ENCODE results near the gene DDX20. TPM values are rescaled to one million over a fixed set of nuclear protein-coding genes. Genes with fewer than 3 reads are reported as not detected.

The DDX20 gene
- total and polyA plus RNA-seq, 8 donors = 0.58 to 55.6 (median 9.6) TPM

DNA sequence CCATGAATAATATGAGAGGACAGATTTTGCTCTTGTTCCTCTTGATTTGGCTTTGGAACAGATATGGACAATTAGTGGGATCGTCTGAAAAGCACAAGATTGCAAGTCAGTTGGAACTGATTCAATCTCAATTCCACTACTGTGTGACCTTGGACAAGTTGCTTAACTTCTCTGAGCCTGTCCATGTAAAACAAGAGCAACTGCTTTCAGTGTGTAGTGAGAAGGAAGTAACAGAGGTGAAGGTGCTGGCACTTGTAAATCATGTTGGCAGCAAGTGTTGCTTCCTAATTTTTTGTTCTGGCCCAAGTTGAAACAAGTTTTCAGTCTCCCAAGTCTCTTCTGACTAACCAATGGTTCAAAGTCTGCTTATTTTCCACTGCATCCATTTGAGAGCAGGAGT is 31.8 kb upstream of the DDX20 start:
- no peak overlapping the region for H3K27ac ChIP-seq
- peaks cover 0 to 15% (median 10%) of the 10 kb centered on the region in 4 donors for H3K36me3 ChIP-seq
- no peak overlapping the region for H3K4me3 ChIP-seq
- H3K27me3 ChIP-seq = no peaks in the 10 kb centered on the region
- DNase-seq = no peak
- H3K4me1 ChIP-seq = peaks cover 7 to 69% (median 45%) of the 10 kb centered on the region in 4 donors
- TF ChIP-seq POLR2A (IDR thresholded peaks at IDR 0.05) (no peak), POLR2AphosphoS5 (IDR thresholded peaks at IDR 0.05) (no peak), EP300 (IDR thresholded peaks at IDR 0.05) (no peak)
- TF ChIP-seq, protein P1, sequence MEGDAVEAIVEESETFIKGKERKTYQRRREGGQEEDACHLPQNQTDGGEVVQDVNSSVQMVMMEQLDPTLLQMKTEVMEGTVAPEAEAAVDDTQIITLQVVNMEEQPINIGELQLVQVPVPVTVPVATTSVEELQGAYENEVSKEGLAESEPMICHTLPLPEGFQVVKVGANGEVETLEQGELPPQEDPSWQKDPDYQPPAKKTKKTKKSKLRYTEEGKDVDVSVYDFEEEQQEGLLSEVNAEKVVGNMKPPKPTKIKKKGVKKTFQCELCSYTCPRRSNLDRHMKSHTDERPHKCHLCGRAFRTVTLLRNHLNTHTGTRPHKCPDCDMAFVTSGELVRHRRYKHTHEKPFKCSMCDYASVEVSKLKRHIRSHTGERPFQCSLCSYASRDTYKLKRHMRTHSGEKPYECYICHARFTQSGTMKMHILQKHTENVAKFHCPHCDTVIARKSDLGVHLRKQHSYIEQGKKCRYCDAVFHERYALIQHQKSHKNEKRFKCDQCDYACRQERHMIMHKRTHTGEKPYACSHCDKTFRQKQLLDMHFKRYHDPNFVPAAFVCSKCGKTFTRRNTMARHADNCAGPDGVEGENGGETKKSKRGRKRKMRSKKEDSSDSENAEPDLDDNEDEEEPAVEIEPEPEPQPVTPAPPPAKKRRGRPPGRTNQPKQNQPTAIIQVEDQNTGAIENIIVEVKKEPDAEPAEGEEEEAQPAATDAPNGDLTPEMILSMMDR (IDR thresholded peaks at IDR 0.05) = no peak
- WGBS, 5 donors = 41 to 50% (median 47%) methylated on average over 1 of the region's 1 CpG
- intact Hi-C loops (cut with DNase I; ENCODE audit: low total_unique reads) = no loop called here
- H3K9me3 ChIP-seq = no peaks in the 10 kb centered on the region

DNA sequence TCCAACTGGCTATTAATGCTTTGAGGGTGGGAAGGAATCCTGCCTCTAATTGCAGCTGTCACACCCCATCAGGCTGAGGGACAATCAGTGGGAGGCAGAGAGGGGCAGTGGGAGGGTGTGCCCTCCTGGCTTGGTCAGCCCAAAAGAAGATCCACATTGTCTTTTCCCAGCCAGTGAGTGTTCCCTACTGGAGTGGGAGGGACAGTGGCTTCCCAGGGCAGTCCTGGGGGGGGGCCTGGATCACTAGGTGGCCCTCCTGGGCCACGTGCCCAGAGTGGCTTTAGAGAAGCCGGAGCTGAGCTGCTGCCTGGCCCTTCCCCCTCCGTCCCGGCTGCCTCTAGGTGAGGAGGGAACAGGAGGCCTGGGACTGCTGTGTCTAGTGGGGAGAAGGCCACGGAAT is 30.5 kb upstream of the DDX20 start:
- peak in 1 of 3 donors; percentile 34 for TF ChIP-seq POLR2AphosphoS5 (IDR thresholded peaks at IDR 0.05)
- TF ChIP-seq, protein P1 (IDR thresholded peaks at IDR 0.05) = no peak

DNA sequence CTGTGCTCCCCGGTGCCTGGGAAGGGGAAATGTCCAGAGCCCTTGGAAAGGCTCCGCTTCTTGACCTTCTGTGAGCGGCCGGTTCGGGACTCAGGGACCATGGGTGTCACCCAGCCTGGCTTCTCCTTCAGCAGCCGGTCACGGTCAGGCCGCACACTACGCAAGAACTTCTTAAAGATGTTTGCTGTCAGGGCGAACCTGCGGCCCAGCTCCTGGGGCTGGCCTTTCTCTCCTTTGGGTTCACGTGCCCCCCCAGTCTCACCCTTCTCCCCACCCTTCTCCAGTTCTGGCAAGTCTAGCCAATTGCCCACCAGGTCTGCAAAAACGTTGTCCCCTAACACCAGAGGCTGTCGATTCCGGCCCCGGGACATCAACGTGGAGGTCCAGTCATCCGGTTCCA is 28.6 kb upstream of the DDX20 start:
- Histone ChIP-seq H3K27me3 (no peaks in the 10 kb centered on the region), H3K4me1 (peaks cover 8 to 73% (median 40%) of the 10 kb centered on the region in 4 donors), H3K36me3 (peaks cover 0 to 15% (median 10%) of the 10 kb centered on the region in 4 donors), H3K27ac (no peak overlapping the region), H3K4me3 (no peak overlapping the region), H3K9me3 (no peaks in the 10 kb centered on the region)
- 86 to 90% (median 88%) methylated on average over 18 of the region's 18 CpGs for WGBS, 5 donors
- DNase-seq = peak in 1 of 2 donors; percentile 0
- no peak for TF ChIP-seq EP300 (IDR thresholded peaks at IDR 0.05)
- no peak for TF ChIP-seq POLR2A (IDR thresholded peaks at IDR 0.05)
- TF ChIP-seq POLR2AphosphoS5 (IDR thresholded peaks at IDR 0.05) = no peak
- TF ChIP-seq, protein P1 (IDR thresholded peaks at IDR 0.05) = no peak
- intact Hi-C loops (cut with DNase I; ENCODE audit: low total_unique reads) = no loop called here

More for the DNA sequence above, 30.5 kb upstream of the DDX20 start:
- Histone ChIP-seq H3K4me1 (peaks cover 10 to 74% (median 48%) of the 10 kb centered on the region in 4 donors), H3K9me3 (no peaks in the 10 kb centered on the region), H3K4me3 (no peak overlapping the region), H3K36me3 (peaks cover 0 to 15% (median 10%) of the 10 kb centered on the region in 4 donors), H3K27ac (peak overlapping the region in 2 of 5 donors; percentile 34 to 53), H3K27me3 (no peaks in the 10 kb centered on the region)
- 9 to 30% (median 19%) methylated on average over 5 of the region's 5 CpGs for WGBS, 5 donors
- DNase-seq = no peak
- intact Hi-C loops (cut with DNase I; ENCODE audit: low total_unique reads) = no loop called here

DNA sequence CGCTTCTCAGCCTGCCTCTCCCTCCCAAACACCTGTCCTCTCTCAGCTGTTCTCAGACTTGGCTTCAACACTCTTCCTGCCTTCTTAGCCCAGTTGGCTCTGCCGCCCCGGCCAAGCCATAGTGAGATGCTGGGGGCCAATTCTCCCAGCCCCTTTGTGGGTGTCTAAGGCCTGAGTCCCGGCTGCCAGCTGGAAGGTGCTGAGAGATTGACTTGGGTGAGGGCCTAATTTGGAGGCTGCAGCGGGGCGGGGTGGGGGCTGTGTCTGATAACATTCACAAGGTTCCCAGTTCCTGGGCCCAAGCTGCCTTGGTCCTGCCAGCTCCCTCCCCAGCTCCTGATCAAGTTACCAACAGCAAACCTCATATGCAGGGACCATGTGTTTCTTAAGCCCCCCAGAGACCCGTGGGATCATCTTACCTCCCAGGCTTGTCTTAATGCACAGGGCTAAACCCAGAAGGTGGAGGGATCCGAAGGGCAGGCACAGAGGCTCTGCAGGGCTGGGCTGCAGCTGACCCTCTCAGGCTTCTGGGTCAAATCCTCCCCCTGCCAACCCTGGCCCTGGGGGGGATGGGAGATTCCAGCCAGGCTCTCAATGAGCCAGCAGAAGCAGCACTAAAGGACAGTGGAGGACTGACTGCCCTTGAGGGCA is 26.3 kb upstream of the DDX20 start:
- WGBS, 5 donors = 29 to 45% (median 32%) methylated on average over 8 of the region's 8 CpGs
- DNase-seq = peak in 1 of 2 donors; percentile 53
- peak overlapping the region in 2 of 5 donors; percentile 26 to 32 for H3K27ac ChIP-seq

More for the DNA sequence above, 26.3 kb upstream of the DDX20 start:
- intact Hi-C loops (cut with DNase I; ENCODE audit: low total_unique reads) = no loop called here
- peaks cover 20 to 72% (median 46%) of the 10 kb centered on the region in 4 donors for H3K4me1 ChIP-seq
- no peak for TF ChIP-seq POLR2AphosphoS5 (IDR thresholded peaks at IDR 0.05)
- H3K27me3 ChIP-seq = no peaks in the 10 kb centered on the region
- peaks cover 0 to 15% (median 10%) of the 10 kb centered on the region in 4 donors for H3K36me3 ChIP-seq
- no peak overlapping the region for H3K4me3 ChIP-seq
- H3K9me3 ChIP-seq = no peaks in the 10 kb centered on the region
